Measurements from ENCODE around the gene COA5. TPM values are rescaled to one million over a fixed set of nuclear protein-coding genes. Genes with fewer than 3 reads are reported as not detected.
A peak's percentile ranks its signal among the peaks of the same experiment; 100 is the strongest.

COA5 gene, protein sequence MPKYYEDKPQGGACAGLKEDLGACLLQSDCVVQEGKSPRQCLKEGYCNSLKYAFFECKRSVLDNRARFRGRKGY
- total RNA-seq (2014; rRNA removed; shearing (Covaris generic)): 33.3 and 34.8 TPM in 2 replicates
- polyA plus RNA-seq (2016; fragmentation: Nextera tagmentation; extraction: Ambion mirVana): 113 and 115 TPM in 2 replicates
- long read RNA-seq, transcript COA5-201 (3 exons, 1,754 nt): major isoform, 30 of 34 reads
- long read RNA-seq, partial matches to known transcripts: 0 of 34 reads
- long read RNA-seq, other reads (novel, unspliced or antisense): 2 of 34 reads

DNA sequence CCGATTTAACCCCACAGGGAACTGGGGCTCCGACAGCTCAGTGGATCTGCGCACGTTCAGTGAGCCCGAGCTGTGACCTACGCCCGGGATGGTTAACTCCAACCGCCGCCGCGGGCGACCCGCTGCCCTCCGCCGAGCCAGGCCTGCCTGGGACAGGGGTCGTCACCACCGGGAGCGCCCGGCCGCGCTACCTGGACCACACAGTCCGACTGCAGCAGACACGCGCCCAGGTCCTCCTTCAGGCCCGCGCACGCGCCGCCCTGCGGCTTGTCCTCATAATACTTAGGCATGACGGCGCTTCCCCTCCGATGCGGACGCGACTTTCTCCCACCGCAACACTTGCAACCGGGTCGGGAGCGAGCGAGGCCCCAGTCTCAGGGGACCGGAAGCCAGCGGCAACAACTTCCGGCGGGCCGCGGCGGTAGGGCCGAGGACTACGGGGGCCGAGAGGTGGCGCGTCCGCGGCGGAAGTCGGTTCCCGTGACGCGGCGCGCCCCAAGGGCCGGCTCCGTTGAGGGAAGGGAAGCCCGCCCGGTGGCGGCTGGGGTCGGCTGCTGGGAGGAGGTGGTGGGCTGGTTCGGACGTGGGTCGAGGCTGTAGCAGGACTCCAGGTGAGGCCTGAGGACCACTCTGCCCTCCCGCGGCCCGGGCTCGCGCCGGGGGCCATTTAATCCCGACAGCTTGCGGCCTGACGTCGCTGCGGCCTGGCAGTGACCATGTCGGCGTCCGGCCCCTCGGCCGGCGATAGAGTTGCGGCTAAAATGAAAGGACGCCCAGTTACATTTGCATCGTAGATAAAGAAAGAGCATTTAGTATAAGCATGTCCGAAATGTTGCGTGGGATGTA, at the start of gene COA5, which contains the start of gene UNC50:
COA5 (minus strand) TSS at position 397 of the 846 bp plus-strand sequence; CDS start at position 290, 107 bp downstream.
UNC50 (plus strand) TSS at position 474 of the 846 bp plus-strand sequence. CDS start 1,171 bp downstream, outside the sequence.
- Histone ChIP-seq H3K36me3 (ENCODE audit: insufficient read depth) (peaks cover 12% of the 10 kb centered on the region; the same call in 1 of the 2 replicates), H3F3A (replicated peaks; ENCODE audit: low read depth) (peaks cover 3% of the 10 kb centered on the region), H3K4me2 (peak within 1 kb of the TSS; percentile 98), H3K4me1 (ENCODE audit: insufficient read depth) (peaks cover 17% of the 10 kb centered on the region), H4K20me1 (replicated peaks; ENCODE audit: insufficient read depth) (peaks cover 8% of the 10 kb centered on the region), H3K9me2 (ENCODE audit: insufficient read depth) (no peaks in the 10 kb centered on the region), H3K4me3 (peak within 1 kb of the TSS; percentile 96), H3K27me3 (ENCODE audit: insufficient read depth) (no peaks in the 10 kb centered on the region), H3K79me2 (replicated peaks; ENCODE audit: insufficient read depth) (peaks cover 60% of the 10 kb centered on the region), H3K27ac (ENCODE audit: low read depth) (peak within 1 kb of the TSS; percentile 95), H2AFZ (peak within 1 kb of the TSS; percentile 98)
- H3K4me3 Mint-ChIP-seq: peak within 1 kb of the TSS; percentile 86
- H3K9me3 Mint-ChIP-seq: no peaks in the 10 kb centered on the region; the same call in 2 of the 3 replicates
- peaks cover 6% of the 10 kb centered on the region for H3K27me3 Mint-ChIP-seq (ENCODE audit: insufficient read depth, low read depth, poor library complexity)
- DNase-seq (ENCODE audit: low spot score) (peak; percentile 94), ATAC-seq (peak; percentile 93)
- H3K36me3 Mint-ChIP-seq (ENCODE audit: low read depth): peaks cover 30% of the 10 kb centered on the region
- peaks cover 14% of the 10 kb centered on the region for H3K4me1 Mint-ChIP-seq
- TF ChIP-seq CREB1 (CRISPR knock-in tag; IDR thresholded peaks at IDR 0.05; ENCODE audit: low read depth) (peak; percentile 87), ZNF114 (CRISPR knock-in tag; IDR thresholded peaks at IDR 0.05) (no peak), NANOG (IDR thresholded peaks at IDR 0.05; ENCODE audit: borderline replicate concordance) (no peak), EZH2 (IDR thresholded peaks at IDR 0.05; ENCODE audit: low read depth, unreplicated experiment) (no peak), EZH2phosphoT487 (IDR thresholded peaks at IDR 0.05; ENCODE audit: unreplicated experiment) (no peak), POLR2AphosphoS5 (IDR thresholded peaks at IDR 0.05; ENCODE audit: low read depth) (peak; percentile 93), ZNF331 (CRISPR knock-in tag; IDR thresholded peaks at IDR 0.05; ENCODE audit: low read depth) (no peak), STAT1 (IDR thresholded peaks at IDR 0.05; ENCODE audit: unreplicated experiment) (no peak)
- TF ChIP-seq, protein P1, sequence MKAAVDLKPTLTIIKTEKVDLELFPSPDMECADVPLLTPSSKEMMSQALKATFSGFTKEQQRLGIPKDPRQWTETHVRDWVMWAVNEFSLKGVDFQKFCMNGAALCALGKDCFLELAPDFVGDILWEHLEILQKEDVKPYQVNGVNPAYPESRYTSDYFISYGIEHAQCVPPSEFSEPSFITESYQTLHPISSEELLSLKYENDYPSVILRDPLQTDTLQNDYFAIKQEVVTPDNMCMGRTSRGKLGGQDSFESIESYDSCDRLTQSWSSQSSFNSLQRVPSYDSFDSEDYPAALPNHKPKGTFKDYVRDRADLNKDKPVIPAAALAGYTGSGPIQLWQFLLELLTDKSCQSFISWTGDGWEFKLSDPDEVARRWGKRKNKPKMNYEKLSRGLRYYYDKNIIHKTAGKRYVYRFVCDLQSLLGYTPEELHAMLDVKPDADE (IDR thresholded peaks at IDR 0.05): peak; percentile 83
- peak within 1 kb of the TSS; percentile 95 for H3K27ac Mint-ChIP-seq

DNA sequence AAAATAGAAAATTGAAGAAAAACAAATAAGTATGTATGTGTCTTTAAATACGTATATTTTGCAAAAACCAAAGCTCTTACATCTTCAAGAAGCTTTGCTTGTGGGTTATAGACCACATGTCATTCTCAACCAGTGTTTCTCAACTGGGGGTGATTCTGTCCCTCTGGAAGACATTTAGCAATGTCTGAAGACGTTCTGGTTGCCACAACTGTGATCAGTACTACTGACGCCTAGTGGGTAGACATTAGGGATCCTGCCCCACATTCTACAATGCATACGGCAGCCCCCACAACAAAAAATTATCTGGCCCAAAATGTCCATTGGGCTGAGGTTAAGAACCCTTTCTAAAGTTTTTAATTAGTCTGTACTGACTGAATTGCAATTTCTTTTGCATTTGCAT, 48.5 kb upstream of the COA5 start:
- Histone ChIP-seq H3K4me3 (no peak overlapping the region), H3F3A (replicated peaks; ENCODE audit: low read depth) (no peaks in the 10 kb centered on the region), H4K20me1 (replicated peaks; ENCODE audit: insufficient read depth) (no peaks in the 10 kb centered on the region), H3K27ac (ENCODE audit: low read depth) (no peak overlapping the region), H2AFZ (no peak overlapping the region), H3K4me1 (ENCODE audit: insufficient read depth) (no peaks in the 10 kb centered on the region), H3K27me3 (ENCODE audit: insufficient read depth) (no peaks in the 10 kb centered on the region), H3K9me2 (ENCODE audit: insufficient read depth) (0 out of 2 replicates have a peak, but pooled peaks cover 4% of the 10 kb centered on the region), H3K36me3 (ENCODE audit: insufficient read depth) (no peaks in the 10 kb centered on the region), H3K4me2 (no peak overlapping the region), H3K79me2 (replicated peaks; ENCODE audit: insufficient read depth) (no peaks in the 10 kb centered on the region)
- no peaks in the 10 kb centered on the region; the same call in 2 of the 3 replicates for H3K36me3 Mint-ChIP-seq (ENCODE audit: low read depth)
- H3K4me1 Mint-ChIP-seq: no peaks in the 10 kb centered on the region; the same call in 2 of the 3 replicates
- peaks cover 3% of the 10 kb centered on the region; the same call in 2 of the 3 replicates for H3K9me3 Mint-ChIP-seq
- ATAC-seq (no peak), DNase-seq (ENCODE audit: low spot score) (no peak)
- TF ChIP-seq EZH2phosphoT487 (IDR thresholded peaks at IDR 0.05; ENCODE audit: unreplicated experiment) (no peak), CREB1 (CRISPR knock-in tag; IDR thresholded peaks at IDR 0.05; ENCODE audit: low read depth) (no peak), NANOG (IDR thresholded peaks at IDR 0.05; ENCODE audit: borderline replicate concordance) (no peak), ZNF331 (CRISPR knock-in tag; IDR thresholded peaks at IDR 0.05; ENCODE audit: low read depth) (no peak)
- H3K27me3 Mint-ChIP-seq (ENCODE audit: insufficient read depth, low read depth, poor library complexity): no peaks in the 10 kb centered on the region
- H3K27ac Mint-ChIP-seq: no peak overlapping the region
- no peak overlapping the region for H3K4me3 Mint-ChIP-seq
